ENCODE data around the gene ATG10. TPM values are rescaled to one million over a fixed set of nuclear protein-coding genes. Genes with fewer than 3 reads are reported as not detected.
"Not testable (repeated sequence)": the region's sequence is repeated elsewhere in the genome, so short reads cannot be mapped to it uniquely, and the experiment has no call there.

ATG10 gene
- total RNA-seq, 1 donor from 2014 or later, result 5.8 TPM

DNA sequence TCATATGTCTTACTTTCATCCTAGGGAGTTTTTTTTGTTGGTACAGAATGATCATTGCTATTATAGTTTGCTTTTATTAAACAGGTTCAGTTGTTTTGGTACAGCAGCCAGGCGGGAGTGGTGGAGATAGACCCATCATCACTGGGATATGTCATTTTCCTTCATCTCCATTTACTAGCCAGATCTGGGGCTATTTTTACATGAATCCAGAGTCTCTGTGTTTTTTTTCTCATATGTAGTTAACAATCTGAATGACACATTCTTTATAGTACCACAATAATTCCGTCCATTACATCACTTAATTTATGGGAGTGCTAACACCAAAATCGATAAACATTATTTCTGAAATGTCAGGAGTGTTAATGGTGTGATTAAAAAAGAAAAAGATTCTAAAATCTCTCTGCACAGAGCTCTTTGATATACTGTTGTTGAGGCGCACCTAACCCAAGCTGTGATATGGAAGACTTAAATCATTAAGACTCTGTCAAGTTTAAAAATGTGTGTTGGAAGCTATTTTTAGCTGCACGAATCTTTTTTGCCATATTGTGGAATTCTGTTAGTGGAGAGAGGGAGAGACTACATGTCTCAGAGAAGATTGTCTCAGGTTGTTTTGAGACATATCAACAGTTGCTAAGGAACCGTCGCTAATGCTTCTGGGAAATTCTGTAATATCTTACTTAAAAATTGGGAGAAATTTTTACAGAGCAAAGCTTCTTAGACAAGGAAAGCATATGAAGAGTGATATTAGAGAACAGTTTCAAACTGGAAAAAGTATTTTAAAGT is 246.7 kb downstream of the ATG10 start:
- no peak for DNase-seq (ENCODE audit: low read depth in 2 of 2)

GRCh38 chr5:82221020-82221419 is 249.2 kb downstream of the ATG10 start:
- no peak for DNase-seq (ENCODE audit: low read depth in 2 of 2)

DNA sequence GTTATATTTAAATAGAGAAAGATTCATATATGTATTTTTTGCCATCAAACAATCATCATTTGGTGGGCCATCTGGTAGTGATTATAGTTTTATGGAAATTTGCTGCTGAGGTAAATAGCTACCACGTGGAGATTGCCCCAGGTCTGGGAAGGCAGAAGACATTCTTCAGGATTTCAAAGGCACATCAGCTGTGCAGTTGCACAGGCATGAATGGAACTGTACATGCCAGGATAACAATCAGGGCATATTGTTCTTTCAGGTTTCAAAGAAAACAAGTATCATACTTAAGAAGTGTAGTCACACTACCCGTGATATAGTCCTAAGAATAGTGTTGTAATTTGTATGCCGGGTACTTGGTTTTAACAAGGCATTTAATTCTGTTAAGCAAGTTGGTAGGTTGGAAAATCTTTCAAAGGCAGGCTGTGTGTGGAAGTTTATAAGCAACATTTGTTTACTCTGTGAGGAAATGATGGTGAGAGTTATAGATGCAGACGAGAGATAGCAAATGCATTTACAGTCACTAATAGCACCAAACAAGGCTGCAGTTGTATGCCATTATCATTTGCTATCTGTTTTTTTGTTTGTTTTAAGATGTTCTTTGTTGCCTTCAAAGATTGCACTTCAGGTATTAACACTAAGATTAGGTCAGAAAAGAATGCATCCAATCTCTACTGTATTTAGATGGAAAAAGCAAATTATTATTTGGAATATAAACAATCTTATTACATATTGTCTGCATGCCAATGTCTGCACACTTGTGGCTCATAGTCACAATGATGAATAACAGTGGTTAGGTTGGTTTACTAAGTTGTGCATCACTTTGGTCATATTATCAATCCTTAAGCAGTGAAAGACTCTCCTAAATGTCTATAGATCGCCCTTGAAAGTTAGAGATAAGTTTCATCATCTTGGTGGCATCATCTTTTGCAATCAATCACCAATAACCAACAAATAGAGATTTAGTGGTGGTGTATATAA is 251.1 kb downstream of the ATG10 start:
- peak in 1 of 2 donors; percentile 3 for DNase-seq (ENCODE audit: low read depth in 2 of 2)

- DNase-seq (ENCODE audit: low read depth in 2 of 2), result peak; percentile 62 to 71
Measured at GRCh38 chr5:82225525-82226172, 253.8 kb downstream of the ATG10 start.

GRCh38 chr5:82234885-82235284 is 263.1 kb downstream of the ATG10 start:
- peak in 1 of 2 donors; percentile 1 for DNase-seq (ENCODE audit: low read depth in 2 of 2)

GRCh38 chr5:82244151-82244550 is 272.3 kb downstream of the ATG10 start:
- DNase-seq (ENCODE audit: low read depth in 2 of 2), result no peak

DNA sequence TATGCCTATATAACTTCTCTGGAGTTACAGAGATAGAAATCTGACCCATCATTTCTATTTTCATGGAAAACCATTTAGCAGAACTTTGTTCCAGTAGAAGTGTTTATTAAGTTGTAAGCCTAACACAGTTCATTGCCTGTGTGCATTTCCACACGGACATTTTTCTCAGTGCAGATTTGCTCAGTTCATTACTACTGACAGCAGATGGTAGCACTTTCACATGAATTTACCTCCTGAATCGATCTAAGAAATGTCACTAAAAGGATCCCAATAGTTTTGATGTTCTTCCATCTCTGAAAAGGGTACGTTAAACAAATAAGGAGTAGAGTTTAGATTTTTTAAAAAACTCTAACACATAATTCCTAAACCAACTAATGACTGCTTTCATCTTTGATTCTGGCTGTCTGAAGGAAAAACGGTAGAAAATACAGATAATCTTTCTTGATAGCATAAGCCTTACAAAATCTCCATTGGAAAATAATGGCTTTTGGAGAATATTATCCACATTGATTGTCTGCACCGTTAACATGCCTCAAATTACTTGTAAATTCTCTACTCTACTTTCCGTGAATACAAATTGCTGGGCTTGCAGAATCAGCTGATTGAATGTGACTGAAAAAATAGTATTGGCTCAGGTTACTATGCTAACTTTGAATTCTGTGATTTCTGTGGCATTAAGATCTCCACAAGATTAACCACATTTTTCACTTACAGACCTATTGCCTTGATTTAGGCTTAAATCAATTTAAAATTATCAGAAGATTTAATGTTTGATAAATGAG is 273.2 kb downstream of the ATG10 start:
- DNase-seq (ENCODE audit: low read depth in 2 of 2), result no peak

- no peak for DNase-seq (ENCODE audit: low read depth in 2 of 2)
Measured at GRCh38 chr5:82246960-82247574, 275.2 kb downstream of the ATG10 start.

DNA sequence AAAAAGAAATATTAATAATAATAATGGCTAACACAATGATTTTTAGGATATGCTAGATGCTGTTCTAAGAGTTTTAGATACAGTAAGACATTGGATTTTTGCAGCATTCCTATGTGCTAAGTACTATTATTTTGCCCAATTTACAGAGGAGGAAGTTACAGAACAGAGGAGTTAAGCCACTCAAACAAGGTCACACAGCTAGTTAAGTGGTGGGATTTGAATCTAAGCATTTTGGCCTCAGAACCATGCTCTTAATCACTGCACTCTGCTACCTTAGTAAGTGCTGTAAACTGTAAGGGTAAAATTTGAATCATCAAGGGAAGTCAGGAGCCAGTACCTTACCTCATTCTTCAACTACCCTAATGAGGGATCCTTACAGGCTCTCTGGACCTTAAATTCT is 280.9 kb downstream of the ATG10 start:
- DNase-seq (ENCODE audit: low read depth in 2 of 2), result no peak

DNA sequence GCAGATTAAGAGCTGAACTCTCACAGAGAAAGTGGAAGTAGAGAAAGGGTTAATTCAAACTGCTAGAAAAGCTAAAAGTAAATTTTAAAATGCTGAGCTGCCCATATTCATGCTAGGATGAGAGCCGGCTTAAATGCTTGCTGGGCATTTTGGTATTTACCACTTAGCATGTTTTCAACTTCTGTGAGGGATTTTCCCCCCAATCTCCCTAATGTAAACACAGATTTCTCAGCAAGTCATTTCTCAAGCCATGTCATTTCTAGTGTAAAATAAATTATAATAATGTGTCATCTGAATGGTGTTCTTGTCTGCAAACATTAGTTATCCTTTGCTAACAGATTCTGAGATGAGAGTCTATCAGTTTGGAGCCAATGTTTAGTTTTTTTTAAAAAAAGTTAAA is 284.0 kb downstream of the ATG10 start:
- DNase-seq (ENCODE audit: low read depth in 2 of 2), result no peak

- no peak for DNase-seq (ENCODE audit: low read depth in 2 of 2)
Measured at GRCh38 chr5:82257247-82257646, 285.4 kb downstream of the ATG10 start.

DNA sequence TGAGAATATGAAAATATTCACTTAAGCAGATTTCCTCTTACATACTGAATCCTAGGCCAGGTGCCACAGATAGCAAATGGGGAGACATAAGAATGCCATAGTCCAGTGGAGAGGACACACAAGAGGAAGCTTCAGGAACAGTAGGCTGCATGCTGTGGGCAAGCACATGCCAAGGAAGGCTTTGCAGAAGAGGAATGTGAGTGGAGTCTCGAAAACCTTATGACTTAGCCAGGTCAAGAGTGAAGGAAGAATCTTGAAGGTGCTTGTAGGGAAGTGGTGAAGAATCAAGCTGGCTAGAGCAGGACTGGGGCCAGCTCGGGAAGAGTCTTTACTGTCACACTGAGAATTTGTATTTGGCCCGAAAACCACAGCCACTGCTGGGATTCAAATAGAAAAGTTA is 285.9 kb downstream of the ATG10 start:
- no peak for DNase-seq (ENCODE audit: low read depth in 2 of 2)

DNA sequence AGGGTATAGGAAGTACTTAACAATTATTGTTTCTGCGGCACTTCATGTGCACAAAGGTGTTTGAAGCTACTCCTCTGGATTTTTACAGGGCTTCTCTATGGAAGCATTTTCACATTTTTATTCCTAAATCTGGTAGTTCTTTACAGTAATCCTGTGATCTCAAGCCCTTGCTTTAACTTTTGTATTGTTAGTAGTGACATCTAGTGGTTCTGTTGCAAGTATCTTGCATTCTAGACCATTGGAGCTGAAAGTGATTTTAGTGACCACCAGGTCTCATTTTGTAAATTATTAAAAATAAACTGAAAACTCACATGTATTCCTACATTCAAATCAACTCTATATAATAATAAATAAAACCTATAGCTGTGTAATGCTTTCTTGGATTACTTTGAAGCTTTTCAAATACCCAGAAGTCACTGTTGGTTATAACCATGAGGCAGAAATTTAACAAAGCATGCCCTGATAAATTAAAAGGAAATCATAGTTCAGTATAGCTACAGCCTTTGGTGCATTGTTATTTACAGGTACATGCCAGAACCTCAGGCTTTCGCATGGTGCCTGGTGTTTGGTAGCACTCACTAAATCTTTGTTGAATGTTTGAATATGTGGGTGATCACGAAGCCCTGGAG is 287.5 kb downstream of the ATG10 start:
- peak; percentile 42 to 45 for DNase-seq (ENCODE audit: low read depth in 2 of 2)

DNA sequence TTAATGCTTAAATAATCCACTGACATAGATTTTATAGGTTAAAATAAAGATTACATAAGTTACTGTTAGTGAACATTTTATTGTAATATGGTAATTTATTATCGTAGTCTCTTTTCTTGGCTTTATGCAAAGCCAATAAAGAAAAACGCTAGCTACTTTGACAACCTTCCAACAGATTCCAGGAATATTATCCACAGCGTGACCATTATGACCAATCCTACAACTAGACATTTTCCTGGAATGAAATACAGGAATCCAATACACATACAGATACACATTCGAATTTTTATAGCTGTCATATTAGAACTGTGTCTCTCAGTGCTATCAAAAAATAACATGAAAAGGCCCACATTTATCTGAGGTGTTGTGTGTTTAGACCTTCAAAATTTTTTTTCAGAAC is 293.2 kb downstream of the ATG10 start:
- no peak for DNase-seq (ENCODE audit: low read depth in 2 of 2)

- not testable (repeated sequence) for DNase-seq (ENCODE audit: low read depth in 2 of 2)
Measured at GRCh38 chr5:82267297-82267933, 295.6 kb downstream of the ATG10 start.

DNA sequence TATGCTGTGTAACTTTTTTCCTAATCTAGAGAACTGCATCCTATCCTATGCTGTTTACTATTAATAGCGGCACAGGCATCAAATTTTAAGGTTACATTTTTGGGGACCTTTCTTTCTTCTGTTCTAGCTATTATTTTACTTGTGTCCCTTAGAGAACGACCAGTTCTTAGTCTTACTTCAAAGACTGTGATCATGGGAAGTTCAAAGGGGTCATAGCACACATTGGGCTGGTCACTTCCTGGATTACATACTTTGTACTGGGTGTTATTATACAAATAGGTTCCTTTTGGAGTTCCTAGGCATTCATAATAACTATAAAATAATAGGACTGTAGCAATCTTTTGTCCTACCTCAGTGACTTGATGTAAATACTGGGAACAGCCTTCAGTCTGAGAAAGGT is 297.5 kb downstream of the ATG10 start:
- peak; percentile 56 to 87 for DNase-seq (ENCODE audit: low read depth in 2 of 2)

DNA sequence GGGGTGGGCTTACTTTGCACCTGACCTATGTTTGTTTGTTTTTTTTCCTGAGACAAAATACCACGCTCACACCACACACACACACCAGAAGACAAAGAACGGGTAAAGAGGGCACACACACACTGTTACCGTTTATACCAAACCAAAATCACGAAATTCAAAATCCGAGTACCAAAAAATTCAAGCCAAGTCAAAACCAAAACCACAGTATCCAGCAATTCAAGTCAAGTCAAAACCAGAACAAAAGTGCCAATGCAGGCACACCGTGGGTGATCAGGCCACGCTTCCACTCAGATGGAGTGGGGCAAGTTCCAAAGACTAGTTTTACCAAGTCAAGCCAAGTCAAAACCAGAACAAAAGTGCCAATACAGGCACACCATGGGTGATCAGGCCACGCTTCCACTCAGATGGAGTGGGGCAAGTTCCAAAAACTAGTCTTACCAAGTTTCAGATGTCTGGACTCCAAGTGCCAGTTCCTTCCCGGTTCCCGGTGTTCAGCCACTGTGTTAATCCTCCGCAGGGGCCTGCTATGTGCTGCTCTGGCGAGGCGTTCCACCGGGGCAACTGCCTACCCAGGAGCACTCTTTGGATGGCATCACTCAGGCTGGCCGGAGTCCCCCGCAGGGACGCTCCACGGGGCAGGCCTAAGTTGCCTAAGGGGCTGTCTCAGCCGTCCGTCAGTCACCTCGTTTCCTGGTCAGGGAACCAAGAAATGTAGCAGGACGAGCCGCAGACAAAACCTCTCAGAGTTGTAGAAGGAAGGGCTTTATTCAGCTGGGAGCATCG is 300.9 kb downstream of the ATG10 start:
- not testable (repeated sequence) for DNase-seq (ENCODE audit: low read depth in 2 of 2)

DNA sequence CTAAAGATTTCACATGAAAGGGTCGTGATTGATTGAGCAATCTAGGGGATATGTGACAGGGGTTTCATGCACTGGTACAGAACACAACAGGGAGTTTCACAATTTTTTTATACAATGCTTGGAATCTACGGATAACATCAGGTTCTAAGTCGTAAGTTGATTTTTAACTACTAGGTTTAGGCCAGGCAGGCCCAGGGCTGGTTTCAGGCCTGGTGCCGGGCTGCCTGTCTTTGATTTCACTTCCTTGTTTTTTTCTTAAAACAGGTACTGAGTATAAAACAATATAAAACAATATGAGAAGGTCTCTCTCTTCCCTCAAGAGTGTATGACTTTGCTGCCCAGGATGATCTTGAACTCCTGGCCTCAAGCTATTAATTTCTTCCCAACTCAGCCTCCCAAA is 301.6 kb downstream of the ATG10 start:
- not testable (repeated sequence) for DNase-seq (ENCODE audit: low read depth in 2 of 2)

Measured in lung microvascular endothelial cell (primary cell).